HG03095 (cell line): ENCODE results near the gene PIK3R2.

Experiments used
- ATAC-seq: cut with Tn5 transposase; IDR thresholded peaks from one replicate; pipeline ENCODE4 v1.9.1; 2021; ENCODE audit warnings: moderate library complexity; ENCODE audit not compliant: unreplicated experiment

PIK3R2 gene

DNA sequence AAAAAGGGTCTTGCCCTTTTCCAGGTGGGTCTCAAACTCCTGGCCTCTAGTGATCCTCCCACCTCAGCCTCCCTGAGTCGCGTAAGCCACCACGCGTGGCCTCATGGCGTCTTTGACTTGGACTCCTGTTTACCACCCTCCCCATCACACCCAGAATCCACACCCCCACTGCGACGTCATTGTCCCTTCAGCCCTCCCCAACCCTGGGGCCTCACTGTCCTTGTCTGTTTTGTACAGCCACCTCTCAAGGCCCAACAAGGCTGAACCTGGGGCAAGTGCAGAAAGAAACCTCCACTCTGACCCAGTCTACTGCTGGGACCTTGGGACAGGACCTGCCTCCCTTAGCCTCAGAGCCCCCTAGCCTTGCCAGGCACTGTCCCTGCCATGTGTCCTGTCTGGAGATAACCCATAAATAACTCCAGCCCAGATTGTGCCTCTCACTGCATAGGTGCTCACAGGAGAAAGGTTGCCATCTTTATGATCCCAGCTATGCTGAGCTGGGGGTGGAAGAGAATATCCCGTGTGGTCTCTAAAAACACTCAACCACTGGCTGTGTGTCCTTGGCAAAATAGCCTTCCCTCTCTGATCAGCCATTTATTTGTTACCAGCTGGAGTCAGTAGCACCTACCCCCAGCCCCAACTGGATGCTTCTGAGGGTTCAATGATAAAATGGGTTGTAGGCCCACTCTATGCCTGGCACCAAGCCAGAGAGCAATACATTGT, 18.8 kb downstream of the PIK3R2 start:
- ATAC-seq = no peak

DNA sequence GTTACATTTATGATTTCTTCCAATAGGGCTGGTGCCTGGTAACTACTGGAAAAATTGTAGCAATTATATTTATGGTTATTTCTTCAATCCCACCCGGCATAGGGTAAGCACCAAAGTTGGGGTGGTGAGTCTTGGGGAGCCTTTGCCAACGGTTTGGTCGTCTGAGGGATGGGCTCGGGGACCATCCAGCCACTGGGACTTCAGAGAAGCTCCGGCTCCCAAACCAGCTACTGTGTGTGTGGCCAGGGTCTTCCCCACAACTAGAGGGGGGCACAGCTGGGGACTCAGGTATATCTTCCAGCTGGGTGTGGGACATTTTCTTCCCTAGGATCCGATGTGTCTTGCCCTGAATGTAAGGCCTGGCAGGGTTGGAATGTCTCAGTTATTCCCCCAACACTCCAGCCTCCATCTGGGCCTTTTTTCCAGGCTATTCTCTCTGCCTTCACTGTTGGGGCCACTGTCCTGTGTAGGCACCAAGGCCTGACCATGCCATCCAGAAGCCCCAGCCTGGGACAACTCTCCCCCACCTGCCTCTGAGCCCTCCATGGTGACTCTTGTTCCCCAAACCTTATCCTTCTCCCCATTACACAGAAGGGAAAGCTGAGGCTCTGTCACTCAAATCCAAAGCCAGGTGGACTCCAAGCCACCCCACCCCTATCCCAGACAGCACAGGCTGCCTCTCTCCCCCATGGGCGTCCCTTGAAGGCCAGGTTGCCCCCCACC, 19.5 kb downstream of the PIK3R2 start:
- no peak for ATAC-seq

DNA sequence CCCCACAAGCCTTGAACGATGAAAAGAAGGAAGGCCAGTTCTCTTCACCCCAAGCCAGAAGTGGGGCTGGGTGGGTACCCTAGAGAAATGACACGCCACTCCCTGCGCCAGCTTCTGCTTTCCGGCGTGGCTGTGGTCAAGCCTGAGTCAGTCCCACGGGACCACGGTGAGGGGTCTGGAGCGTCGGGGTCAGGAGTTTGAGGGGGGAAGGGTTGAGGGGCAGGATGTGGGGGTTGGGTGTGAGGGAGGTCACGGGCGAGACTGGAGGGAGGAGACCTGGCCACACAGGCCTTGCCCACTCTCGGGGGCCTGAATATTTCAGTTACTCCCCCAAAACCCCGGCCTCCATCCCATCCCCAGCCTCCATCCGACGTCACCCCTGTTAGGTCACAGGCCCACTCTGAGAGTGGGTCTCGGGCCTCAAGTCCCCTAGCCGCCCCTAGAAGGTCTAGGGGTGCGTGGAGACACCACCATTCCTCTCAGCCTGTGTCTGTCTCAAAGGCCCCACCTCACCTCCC, 20.1 kb downstream of the PIK3R2 start:
- ATAC-seq = no peak

GRCh38 chr19:18173572-18174288, 20.8 kb downstream of the PIK3R2 start, which contains the start of gene IFI30:
IFI30 (plus strand) TSS chr19:18173813; CDS start chr19:18173842, 29 bp downstream.
- peak; percentile 26 for ATAC-seq

DNA sequence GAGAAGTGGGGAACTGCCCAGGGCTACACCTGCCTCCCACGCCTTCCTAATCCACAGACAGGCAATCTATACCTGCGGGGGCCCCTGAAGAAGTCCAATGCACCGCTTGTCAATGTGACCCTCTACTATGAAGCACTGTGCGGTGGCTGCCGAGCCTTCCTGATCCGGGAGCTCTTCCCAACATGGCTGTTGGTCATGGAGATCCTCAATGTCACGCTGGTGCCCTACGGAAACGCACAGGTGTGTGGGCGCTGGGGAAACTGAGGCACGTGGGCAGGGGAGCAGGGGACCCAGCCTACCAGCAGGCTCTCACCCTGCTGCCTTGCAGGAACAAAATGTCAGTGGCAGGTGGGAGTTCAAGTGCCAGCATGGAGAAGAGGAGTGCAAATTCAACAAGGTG, 22.0 kb downstream of the PIK3R2 start:
- ATAC-seq = no peak

DNA sequence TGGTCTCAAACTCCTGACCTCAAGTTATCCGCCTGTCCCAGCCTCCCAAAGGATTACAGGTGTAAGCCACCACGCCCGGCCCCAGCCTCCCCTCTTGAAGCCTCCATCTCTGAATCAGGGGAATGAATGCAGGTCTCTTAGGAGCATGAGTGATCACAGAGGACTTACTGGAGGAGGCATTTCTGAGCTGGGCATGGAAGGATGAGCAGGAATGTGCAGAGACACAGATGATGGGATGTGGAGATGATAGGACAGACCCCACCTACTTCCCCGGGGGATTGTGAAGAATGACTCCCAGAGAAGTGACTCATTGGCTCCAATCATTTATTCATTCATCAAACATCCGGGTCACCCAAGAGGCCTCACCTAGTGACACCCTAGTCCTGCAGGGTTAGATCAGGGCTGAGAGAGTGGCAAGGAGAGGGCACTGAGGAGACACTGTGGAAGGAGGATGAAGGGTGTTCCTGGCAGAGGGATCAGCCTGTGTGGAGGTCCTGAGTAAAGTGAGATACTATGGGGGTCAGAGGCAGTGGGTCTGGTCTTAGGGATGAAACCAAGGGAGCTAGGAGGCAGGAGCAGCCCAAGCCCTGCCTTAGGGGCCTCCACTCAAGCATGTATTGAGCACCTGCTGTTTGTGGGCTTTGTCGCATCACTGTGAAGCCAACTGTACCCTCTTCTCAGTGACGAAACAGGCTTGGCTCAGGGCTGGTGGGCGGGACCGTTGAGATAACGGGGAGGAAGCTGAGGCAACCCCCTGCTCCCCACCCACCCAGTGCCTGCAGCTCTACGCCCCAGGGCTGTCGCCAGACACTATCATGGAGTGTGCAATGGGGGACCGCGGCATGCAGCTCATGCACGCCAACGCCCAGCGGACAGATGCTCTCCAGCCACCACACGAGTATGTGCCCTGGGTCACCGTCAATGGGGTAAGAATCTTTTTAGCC, 23.7 kb downstream of the PIK3R2 start:
- ATAC-seq = no peak

GRCh38 chr19:18179957-18180356, 27.0 kb downstream of the PIK3R2 start:
- ATAC-seq = no peak

DNA sequence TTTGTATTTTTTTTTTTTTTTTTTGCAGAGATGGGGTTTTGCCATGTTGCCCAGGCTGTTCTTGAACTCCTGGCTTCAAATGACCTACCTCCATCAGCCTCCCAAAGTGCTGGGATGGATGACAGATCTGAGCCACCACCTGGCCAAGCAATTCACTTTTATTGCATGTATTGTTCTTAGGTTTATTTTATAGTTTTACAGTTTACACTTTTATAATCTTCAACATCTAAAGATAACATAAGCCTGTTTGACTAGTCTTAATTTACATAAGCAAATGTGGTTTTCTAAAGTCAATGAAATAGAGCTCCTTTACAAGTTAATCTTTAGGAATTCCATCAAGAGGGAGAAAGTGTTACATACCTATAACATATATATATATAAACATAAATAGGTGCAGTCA, 30.6 kb downstream of the PIK3R2 start:
- no peak for ATAC-seq

DNA sequence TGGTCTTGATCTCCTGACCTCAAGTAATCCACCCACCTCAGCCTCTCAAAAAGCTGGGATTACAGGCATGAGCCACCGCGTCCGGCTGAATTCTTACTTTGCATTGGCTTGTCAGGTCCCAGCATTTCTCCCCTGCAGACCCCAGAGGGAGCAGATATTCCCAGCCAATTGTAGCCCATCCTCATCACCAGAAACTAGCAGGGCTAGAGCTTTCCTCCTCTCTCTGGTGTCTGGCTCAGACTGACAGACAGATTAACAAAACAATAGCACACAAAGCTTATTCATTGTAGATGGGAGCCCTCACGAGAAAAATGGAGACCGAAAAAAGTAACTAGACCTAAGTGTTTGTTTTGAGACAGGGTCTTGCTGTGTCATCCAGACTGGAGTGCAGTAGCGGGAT, 32.6 kb downstream of the PIK3R2 start:
- no peak for ATAC-seq

DNA sequence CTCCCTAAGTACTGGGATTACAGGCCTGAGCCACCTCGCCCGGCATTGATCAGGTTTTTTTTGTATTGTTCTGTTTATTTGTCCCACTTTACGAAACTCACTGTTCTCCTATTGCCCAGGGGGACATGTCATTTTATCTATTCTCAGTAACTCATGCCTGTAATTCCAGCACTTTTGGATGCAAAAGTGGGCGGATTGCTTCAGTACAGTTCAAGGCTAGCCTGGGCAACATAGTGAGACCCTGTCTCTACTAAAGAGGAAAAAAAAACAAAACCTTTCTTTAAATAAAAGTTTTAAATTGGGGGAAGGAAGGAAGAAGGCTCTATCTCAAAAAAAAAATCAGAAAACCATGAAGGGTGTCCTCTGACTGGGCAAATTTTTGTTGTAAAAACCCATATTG, 37.3 kb downstream of the PIK3R2 start:
- ATAC-seq = no peak

GRCh38 chr19:18191640-18192062, 38.7 kb downstream of the PIK3R2 start:
- no peak for ATAC-seq

GRCh38 chr19:18192673-18193387, 39.9 kb downstream of the PIK3R2 start, which contains the start of gene MPV17L2:
MPV17L2 (plus strand) TSS chr19:18193218; CDS start chr19:18193282, 64 bp downstream.
- peak; percentile 74 for ATAC-seq

GRCh38 chr19:18193388-18194180, 40.6 kb downstream of the PIK3R2 start:
- peak; percentile 2 for ATAC-seq

DNA sequence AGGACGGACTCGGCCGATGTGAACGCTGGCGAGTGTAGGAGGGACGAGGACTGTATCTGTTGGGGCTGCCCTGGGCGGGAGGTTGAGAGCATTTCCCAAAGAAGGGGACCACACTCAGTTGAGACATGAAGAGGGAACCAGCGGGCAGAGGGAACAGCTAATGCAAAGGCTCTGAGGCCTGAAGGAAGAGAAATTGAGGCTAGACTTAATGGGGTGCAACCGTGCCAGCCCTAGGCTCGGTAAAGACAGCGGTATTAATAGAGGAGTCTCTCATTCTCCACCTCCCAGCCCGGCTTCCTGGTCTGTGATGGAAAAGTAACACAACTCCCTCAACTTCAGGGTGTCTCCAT, 41.2 kb downstream of the PIK3R2 start:
- ATAC-seq = no peak

DNA sequence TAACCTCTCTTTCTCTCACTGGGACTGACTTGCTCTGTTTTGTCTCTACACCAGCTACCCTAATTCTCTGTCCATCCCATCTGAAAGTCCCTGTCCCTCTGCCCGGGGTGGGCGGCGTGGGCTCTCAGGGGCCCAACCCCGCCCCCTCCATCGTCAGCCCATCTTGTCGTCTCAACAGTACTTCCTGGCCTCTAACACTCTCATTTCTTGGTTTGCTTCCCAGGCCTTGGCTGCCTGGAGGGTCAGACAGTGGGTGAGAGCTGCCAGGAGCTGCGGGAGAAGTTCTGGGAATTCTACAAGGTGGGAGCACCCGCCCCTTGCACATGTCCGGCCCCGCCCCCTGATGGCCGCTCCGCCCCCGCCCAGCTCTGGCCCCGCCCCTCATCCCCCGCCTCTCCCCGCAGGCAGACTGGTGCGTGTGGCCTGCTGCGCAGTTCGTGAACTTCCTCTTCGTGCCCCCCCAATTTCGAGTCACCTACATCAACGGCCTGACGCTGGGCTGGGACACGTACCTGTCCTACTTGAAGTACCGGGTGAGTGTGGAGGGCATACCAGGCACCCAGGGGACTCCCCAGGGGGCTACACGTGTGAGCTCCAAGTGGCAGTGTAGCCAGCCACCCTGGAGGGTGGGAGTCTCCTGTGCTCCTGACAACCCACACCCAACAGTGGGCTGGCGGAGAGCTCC, 41.7 kb downstream of the PIK3R2 start:
- ATAC-seq = no peak

- ATAC-seq = no peak
Measured at GRCh38 chr19:18196511-18196845, 43.5 kb downstream of the PIK3R2 start.

DNA sequence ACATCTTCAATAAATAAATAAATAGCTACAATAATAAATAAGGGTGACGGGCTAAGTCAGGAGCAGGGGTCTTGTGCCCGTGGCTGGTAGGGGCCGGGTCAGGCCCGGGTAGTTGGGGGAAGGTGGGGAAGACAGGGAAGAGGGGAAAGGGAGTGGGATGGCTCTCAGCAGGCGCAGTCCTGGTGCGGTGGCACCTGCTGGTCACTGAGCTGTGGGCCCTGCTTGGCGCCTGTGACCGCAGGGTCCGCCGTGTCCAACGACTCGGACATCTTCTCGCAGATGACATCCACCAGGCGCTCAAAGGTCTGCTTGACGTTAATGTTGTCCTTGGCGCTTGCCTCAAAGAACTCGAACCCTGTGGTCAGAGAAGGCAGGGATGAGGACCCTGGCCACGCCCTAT, 44.3 kb downstream of the PIK3R2 start:
- no peak for ATAC-seq

DNA sequence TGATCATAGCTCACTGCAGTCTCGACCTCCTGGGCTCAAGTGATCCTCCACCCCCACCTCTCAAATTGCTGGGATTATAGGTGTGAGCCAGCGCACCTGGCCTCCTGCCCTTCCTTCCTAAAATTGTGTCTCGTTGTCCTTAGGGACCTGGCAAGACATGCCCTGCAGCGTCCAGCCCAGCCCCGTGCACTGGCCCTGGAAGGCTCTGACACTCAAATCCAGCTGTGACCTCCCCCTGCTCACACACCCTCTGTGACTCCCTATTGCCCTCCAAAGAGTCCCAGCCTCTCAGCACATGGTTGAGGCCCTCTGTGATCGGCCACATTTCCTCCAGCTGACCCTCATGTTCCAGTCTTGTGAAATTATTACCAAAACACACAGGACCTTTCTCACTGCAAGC, 45.0 kb downstream of the PIK3R2 start:
- ATAC-seq = no peak

GRCh38 chr19:18198374-18198773, 45.4 kb downstream of the PIK3R2 start:
- ATAC-seq = no peak
